ENCODE data around the gene GCN1. TPM values are rescaled to one million over a fixed set of nuclear protein-coding genes. Genes with fewer than 3 reads are reported as not detected.
A peak's percentile ranks its signal among the peaks of the same experiment; 100 is the strongest.

Gene GCN1
- total RNA-seq, 6 experiments from 2014 or later: 76.5 to 102 (median 83.1) TPM

DNA sequence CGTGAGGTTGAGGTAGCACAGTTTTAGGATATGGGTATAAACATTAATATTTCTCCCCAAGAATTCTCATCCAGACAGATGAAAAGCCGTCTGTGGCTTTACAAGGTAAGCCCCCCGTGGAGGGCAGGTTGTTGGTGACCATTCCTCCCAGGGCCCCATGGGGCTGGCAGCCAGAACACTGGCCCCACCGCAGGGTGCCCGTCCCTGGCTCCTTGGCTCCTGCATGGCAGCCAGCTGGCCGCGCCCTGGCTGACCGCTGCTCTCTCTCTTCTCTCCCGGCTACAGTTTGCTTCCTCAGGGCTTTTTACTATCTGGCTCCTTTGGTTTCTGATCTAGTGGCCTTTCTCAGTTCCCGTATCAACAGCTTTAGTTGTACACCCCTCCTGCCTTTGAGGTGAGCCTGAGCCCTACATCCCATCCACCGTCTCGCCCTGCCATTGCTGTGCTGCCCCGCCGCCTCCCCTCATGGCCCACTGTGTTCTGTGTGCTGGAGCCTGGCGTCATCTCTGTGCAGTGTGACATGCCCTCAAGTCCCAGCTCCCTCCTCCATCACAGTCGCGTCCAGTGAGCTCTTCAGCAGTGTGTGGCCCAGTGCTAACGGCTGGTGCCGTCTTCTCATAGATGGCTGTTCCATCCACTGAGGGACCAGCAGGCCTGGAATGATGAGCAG is 103.8 kb downstream of the GCN1 start:
- peaks cover 18% of the 10 kb centered on the region for H3K4me1 Mint-ChIP-seq (ENCODE audit: low read depth)
- H3K4me3 Mint-ChIP-seq: no peak overlapping the region
- TF ChIP-seq, protein P1, sequence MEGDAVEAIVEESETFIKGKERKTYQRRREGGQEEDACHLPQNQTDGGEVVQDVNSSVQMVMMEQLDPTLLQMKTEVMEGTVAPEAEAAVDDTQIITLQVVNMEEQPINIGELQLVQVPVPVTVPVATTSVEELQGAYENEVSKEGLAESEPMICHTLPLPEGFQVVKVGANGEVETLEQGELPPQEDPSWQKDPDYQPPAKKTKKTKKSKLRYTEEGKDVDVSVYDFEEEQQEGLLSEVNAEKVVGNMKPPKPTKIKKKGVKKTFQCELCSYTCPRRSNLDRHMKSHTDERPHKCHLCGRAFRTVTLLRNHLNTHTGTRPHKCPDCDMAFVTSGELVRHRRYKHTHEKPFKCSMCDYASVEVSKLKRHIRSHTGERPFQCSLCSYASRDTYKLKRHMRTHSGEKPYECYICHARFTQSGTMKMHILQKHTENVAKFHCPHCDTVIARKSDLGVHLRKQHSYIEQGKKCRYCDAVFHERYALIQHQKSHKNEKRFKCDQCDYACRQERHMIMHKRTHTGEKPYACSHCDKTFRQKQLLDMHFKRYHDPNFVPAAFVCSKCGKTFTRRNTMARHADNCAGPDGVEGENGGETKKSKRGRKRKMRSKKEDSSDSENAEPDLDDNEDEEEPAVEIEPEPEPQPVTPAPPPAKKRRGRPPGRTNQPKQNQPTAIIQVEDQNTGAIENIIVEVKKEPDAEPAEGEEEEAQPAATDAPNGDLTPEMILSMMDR (IDR thresholded peaks at IDR 0.05): no peak
- no peak for DNase-seq
- H3K36me3 Mint-ChIP-seq (ENCODE audit: low read depth): peaks cover 8% of the 10 kb centered on the region
- H3K9me3 Mint-ChIP-seq: no peaks in the 10 kb centered on the region
- peaks cover 5% of the 10 kb centered on the region for H3K27me3 Mint-ChIP-seq (ENCODE audit: insufficient read depth)
- H3K27ac Mint-ChIP-seq: no peak overlapping the region

- Mint-ChIP-seq H3K9me3 (no peaks in the 10 kb centered on the region), H3K4me3 (no peak overlapping the region), H3K27me3 (ENCODE audit: insufficient read depth) (peaks cover 5% of the 10 kb centered on the region), H3K4me1 (ENCODE audit: low read depth) (peaks cover 18% of the 10 kb centered on the region), H3K27ac (no peak overlapping the region), H3K36me3 (ENCODE audit: low read depth) (peaks cover 8% of the 10 kb centered on the region)
- TF ChIP-seq, protein P1 (IDR thresholded peaks at IDR 0.05): no peak
- no peak for DNase-seq
Measured at GRCh38 chr12:120090206-120090605, 104.3 kb downstream of the GCN1 start.

DNA sequence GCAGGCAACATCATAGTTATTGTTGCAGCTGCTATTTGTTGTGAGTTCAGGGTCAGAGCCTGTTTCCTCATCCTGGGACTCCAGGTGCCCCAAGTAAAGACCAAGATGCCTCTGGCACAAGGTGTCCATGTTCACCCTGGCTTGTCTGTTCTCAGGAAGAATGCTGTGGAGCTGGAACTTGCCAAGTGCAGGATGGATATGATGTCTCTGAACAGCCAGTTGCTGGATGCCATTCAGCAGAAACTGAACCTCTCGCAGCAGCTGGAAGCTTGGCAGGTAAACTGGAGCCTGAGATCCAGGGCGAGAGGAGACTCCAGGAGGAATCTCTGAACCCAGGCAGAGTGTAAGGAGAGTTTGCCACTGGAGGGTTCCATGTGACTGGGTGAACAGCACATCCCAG is 104.7 kb downstream of the GCN1 start:
- H3K27me3 Mint-ChIP-seq (ENCODE audit: insufficient read depth): peaks cover 5% of the 10 kb centered on the region
- no peak for DNase-seq
- no peaks in the 10 kb centered on the region for H3K9me3 Mint-ChIP-seq
- TF ChIP-seq, protein P1 (IDR thresholded peaks at IDR 0.05): no peak
- peaks cover 18% of the 10 kb centered on the region for H3K4me1 Mint-ChIP-seq (ENCODE audit: low read depth)
- no peak overlapping the region for H3K4me3 Mint-ChIP-seq
- H3K27ac Mint-ChIP-seq: no peak overlapping the region
- peaks cover 8% of the 10 kb centered on the region for H3K36me3 Mint-ChIP-seq (ENCODE audit: low read depth)

- Mint-ChIP-seq H3K36me3 (ENCODE audit: low read depth) (peaks cover 8% of the 10 kb centered on the region), H3K4me3 (no peak overlapping the region), H3K9me3 (no peaks in the 10 kb centered on the region), H3K27ac (no peak overlapping the region), H3K4me1 (ENCODE audit: low read depth) (peaks cover 18% of the 10 kb centered on the region), H3K27me3 (ENCODE audit: insufficient read depth) (peaks cover 5% of the 10 kb centered on the region)
- TF ChIP-seq, protein P1 (IDR thresholded peaks at IDR 0.05): no peak
- no peak for DNase-seq
Measured at GRCh38 chr12:120089105-120089504, 105.4 kb downstream of the GCN1 start.

- TF ChIP-seq, protein P1 (IDR thresholded peaks at IDR 0.05): peak; percentile 97
- peak; percentile 99 for DNase-seq
- H3K4me3 Mint-ChIP-seq: peak overlapping the region; percentile 88
- H3K4me1 Mint-ChIP-seq (ENCODE audit: low read depth): peaks cover 18% of the 10 kb centered on the region
- H3K27ac Mint-ChIP-seq: peak overlapping the region; percentile 93
- H3K36me3 Mint-ChIP-seq (ENCODE audit: low read depth): peaks cover 8% of the 10 kb centered on the region
- H3K27me3 Mint-ChIP-seq (ENCODE audit: insufficient read depth): peaks cover 10% of the 10 kb centered on the region
- H3K9me3 Mint-ChIP-seq: no peaks in the 10 kb centered on the region
Measured at GRCh38 chr12:120086801-120087621, 107.5 kb downstream of the GCN1 start.
